ENCODE data around the gene KCNT1.

DNA sequence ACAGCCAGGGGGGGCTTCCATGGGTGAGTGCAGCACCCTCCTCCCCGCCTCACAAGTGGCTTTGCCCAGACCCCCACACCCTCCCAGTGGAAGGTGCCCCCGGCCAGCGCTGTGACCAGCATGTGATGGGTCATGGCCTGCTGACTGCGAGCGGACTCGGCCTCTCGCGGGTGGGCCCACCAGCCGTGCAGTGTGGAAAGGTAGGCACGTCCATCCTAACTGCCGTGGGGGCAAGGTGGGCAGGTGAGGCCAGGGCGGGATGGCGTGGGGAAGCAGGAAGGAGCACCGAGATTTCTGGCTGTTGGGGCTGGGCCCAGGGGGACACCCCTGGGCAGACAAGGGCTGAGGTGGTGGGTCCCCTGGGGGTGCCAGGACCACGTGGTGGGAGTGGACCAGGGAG lies 14.8 kb upstream of the KCNT1 start:
- TF ChIP-seq POLR2A (IDR thresholded peaks at IDR 0.05), result no peak
- TF ChIP-seq, protein P1, sequence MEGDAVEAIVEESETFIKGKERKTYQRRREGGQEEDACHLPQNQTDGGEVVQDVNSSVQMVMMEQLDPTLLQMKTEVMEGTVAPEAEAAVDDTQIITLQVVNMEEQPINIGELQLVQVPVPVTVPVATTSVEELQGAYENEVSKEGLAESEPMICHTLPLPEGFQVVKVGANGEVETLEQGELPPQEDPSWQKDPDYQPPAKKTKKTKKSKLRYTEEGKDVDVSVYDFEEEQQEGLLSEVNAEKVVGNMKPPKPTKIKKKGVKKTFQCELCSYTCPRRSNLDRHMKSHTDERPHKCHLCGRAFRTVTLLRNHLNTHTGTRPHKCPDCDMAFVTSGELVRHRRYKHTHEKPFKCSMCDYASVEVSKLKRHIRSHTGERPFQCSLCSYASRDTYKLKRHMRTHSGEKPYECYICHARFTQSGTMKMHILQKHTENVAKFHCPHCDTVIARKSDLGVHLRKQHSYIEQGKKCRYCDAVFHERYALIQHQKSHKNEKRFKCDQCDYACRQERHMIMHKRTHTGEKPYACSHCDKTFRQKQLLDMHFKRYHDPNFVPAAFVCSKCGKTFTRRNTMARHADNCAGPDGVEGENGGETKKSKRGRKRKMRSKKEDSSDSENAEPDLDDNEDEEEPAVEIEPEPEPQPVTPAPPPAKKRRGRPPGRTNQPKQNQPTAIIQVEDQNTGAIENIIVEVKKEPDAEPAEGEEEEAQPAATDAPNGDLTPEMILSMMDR (IDR thresholded peaks at IDR 0.05), result no peak

Measured in uterus (tissue), 2 donors.